ENCODE results near the gene RPAP2.

- TF ChIP-seq POLR2A (IDR thresholded peaks at IDR 0.05; ENCODE audit: low read depth, low read length) (no peak), POLR2AphosphoS5 (IDR thresholded peaks at IDR 0.05; ENCODE audit: low read depth, low read length) (no peak)
These were observed 48.2 kb downstream of the RPAP2 start for GRCh38 chr1:92346866-92347640.

Data from GM12892 (cell line).